T-helper 1 cell (primary cell): ENCODE measurements around the gene PRPF39.

Experiments
- DNase-seq, 5 donors: peaks; one replicate each; pipeline ENCODE4 v3.0.0-alpha.2; 2012 to 2020

PRPF39 gene

DNA sequence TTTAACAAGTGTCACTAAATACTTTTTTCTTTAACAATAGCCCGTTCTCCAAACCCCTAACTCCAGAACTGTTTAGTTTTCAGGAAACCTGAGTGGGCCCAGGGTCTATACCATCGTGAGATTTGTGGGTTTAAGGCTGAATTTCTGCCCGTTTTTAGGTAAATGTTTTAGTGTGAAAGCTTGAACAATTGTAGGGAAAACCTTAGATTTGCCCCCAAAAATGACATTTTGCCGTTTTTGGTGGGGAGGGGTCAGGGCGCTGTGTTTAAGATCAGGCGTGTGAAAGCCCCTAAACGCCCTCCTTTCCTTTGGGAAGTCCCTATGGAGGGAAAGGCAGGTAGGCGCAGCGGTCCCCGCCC, 320 bp upstream of the PRPF39 start:
- DNase-seq = no peak

- DNase-seq = peak in 1 of 5 donors; percentile 12
Measured at GRCh38 chr14:45084946-45085346, 1.0 kb downstream of the PRPF39 start.

- DNase-seq = peak in 1 of 5 donors; percentile 63
Measured at GRCh38 chr14:45089813-45090212, 5.9 kb downstream of the PRPF39 start.

DNA sequence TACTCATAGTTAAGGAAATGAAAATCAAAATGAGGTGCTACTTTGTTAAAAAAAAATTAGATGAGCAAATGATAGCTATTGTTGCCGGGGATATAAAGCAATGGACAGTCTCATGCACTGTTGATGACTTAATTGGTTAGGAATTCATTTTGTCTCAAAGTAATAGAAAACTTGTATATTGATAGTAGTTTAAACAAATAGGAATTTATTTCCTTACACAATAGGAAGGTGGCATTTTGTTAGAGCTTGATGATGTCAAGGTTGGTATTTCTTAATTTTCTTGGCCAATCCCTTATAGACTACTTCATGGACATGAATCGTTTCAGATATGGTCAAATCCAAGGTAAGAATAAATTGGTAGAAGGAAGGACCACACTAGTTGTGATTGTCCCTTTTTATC, 7.8 kb downstream of the PRPF39 start:
- DNase-seq = no peak

GRCh38 chr14:45094275-45094674, 10.4 kb downstream of the PRPF39 start:
- no peak for DNase-seq

- DNase-seq = no peak
Measured at GRCh38 chr14:45095143-45095542, 11.2 kb downstream of the PRPF39 start.

DNA sequence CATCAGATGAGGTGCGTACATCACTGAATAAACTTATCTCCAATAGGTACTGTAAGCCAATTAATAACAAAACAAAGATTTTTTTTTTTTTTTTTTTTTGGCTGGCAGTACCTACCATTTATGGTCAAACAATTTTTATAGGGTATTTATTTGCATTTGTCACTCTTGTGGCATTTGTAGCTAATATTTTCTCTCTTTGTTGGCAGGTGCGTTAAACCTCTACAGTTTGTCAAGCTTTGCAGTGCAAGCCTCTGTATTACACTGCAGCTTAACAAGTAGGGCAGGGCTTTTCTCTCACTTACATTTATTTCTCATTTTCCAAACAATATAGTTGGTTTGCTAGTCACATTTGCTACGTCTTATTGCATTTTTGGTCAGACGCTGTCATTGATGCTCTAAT, 12.3 kb downstream of the PRPF39 start:
- DNase-seq = no peak

DNA sequence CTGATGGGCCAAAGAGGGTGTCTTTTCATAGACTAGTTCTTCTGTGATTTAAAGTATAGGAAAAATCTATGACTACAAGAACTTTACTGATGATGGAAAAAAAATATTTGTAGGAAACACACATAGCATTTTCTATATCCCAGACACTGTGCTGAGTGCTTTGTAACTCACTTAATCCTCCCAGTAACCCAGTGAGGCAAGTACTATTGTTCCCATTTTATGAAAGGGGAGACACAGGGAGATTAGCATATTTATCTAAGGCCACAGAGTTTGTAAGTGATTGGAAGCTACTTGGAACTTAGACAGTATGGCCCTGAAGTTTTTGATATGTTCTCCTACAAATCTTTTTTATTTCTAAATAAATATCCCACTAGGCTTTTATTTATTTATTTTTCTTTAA, 19.9 kb downstream of the PRPF39 start:
- DNase-seq = no peak

GRCh38 chr14:45104561-45104960, 20.6 kb downstream of the PRPF39 start:
- no peak for DNase-seq

GRCh38 chr14:45112896-45113781, 29.2 kb downstream of the PRPF39 start:
- no peak for DNase-seq

DNA sequence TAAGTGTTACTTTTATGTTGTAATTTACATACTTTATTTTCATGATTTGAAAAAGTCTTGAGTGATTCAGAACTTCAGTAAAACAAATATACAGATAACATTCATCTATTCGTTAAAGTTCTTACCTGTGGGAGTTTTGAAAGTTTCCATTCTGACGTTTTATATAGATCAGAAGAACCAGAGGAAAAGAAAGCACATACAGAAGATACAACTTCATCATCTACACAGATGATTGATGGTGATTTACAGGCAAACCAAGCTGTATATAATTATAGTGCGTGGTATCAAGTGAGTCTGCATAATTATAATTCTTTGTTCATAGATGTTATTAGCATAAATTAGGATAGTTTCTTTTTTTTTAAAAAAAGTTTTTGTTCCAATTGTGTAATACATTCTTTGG, 30.4 kb downstream of the PRPF39 start:
- no peak for DNase-seq

- no peak for DNase-seq
Measured at GRCh38 chr14:45118594-45118993, 34.7 kb downstream of the PRPF39 start.

GRCh38 chr14:45120096-45120495, 36.2 kb downstream of the PRPF39 start:
- DNase-seq = no peak

- no peak for DNase-seq
Measured at GRCh38 chr14:45123271-45123670, 39.4 kb downstream of the PRPF39 start.

GRCh38 chr14:45125754-45126153, 41.8 kb downstream of the PRPF39 start:
- no peak for DNase-seq

DNA sequence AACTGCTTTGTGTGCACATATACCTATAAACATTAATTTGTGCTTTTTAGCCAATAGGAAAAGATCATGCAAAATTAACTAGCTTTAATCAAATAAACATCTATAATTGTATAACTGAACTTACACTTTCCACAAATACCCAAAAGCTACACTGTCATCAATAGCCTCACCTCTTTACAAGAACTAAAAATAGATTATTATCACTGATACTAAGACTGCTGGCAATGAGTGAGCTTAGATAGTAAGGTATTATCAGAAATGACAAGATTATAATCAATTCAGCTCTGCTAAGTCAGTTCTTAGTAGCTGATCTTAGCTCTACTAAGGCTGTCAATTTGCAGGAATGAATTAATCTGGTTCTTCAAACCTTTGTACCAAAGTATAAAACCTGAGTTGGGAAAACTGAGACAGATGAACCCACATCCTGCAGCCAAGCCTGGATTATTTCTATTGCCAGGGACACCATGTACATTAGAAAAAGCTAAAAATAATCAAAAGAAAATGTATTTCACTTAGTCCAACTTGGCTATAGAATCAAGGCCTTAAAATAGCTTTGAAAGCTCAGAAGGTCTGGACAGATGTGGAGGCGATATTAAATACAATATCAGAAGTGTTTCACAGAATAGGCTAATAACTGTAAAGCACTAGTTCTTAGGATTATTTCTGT, 45.2 kb downstream of the PRPF39 start:
- no peak for DNase-seq

DNA sequence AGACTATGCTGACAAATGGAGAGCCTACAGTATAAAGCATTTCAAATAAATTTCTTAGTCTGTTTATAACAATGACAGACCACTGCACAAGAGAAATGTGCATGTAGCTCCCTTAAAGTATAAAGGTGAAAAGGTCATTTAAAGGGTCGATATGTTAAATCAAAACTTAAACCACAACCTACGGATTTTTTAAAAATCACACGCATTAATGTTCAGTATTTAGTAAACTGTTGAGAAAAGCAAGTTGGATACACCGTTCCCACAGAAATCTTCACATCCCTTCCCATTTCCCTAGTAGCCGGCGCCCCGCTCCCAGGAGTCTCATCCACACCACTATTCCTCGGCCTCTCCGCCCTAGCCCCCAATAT, 49.8 kb downstream of the PRPF39 start:
- no peak for DNase-seq

DNA sequence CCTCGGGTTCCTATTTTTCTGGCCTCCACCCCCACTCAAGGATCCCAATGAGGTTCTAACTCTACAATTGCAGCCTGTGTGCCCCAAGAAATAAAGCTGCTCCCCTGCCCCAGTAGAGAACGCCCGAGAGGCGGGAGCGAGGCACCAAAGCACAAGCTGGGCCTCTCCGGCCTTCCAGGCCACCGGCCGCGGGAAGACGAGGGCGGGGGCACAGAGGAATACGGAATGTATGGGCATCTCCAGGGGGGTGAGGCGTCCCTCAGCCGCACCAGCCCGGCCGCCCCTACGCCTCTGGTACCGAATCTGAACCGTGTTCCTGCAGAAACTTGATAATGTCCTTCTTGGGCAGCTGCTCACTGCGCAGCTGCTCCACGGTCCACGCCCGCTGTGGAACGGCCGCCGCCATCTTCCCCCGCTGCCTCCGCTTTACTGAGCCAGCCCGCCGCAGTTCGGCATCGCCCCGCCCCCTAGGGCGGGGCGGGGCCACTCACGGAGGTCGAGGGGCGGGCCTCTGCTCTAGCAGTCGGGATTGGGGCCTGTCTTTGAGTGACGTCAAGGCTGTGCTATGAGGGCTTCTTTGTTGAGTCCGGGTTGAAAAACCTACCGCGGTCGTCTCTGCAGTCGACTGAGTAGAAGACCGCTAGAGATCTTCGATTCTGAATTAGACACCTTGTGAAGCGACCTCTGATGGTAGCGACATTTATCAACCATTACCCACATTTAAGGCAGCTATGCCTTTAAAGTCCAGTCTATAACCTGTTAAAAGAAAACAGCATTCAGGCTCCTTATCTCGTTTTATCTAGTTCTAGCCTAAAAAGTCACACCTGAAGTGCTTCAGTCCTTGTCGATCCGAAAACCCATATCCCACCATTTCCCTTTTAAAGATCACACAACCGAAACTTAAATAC, 50.4 kb downstream of the PRPF39 start, which contains the start of gene FKBP3:
FKBP3 (minus strand) TSS at position 431 of the 908 bp plus-strand sequence; CDS start at position 406, 25 bp downstream.
- DNase-seq = peak; percentile 92 to 98 (median 95)

GRCh38 chr14:45135156-45135555, 51.2 kb downstream of the PRPF39 start:
- DNase-seq = no peak

DNA sequence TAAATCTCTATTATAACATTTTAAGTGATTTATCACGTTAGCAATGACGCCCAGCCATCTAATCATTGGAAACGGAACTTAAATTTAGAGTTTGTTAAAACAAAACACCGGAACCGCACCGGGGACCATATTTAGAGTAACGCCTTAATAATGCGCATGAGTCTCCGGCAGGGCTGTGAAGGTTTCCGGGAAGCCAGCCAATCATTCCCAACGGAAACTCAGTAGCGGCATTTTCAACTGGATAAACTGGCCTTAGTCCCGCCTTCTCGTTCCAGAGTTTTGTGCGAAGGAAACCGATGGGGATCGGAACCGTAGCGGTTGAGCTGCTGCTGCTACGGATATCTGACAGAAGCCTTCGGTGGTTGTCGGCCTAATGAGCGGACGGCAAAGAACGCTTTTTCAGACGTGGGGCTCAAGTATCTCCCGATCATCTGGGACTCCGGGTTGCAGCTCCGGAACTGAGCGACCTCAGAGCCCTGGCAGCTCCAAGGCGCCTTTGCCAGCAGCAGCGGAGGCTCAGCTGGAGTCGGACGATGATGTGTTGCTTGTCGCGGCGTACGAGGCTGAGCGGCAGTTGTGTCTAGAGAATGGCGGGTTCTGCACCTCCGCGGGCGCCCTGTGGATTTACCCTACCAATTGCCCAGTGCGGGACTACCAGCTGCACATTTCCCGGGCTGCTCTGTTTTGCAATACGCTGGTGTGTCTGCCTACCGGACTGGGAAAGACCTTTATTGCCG, 51.9 kb downstream of the PRPF39 start, which contains the start of gene FANCM:
FANCM (plus strand) TSS at position 272 of the 737 bp plus-strand sequence; CDS start at position 374, 102 bp downstream.
- peak; percentile 66 to 94 (median 81) for DNase-seq

DNA sequence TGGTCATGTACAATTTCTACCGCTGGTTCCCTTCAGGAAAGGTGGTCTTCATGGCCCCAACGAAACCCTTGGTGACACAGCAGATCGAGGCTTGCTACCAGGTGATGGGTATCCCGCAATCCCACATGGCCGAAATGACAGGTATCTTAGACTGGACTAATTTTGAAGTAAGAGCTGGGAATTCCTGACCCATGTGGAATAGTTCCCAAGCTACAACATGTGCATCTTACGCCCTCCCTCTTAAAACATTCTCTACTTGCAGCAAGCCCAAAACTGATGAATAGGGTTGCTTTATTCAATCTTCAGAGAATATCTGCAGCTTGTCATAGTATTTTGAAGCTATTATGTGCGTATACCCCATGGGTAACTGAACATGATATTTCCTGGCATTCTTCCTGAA, 52.5 kb downstream of the PRPF39 start:
- no peak for DNase-seq

DNA sequence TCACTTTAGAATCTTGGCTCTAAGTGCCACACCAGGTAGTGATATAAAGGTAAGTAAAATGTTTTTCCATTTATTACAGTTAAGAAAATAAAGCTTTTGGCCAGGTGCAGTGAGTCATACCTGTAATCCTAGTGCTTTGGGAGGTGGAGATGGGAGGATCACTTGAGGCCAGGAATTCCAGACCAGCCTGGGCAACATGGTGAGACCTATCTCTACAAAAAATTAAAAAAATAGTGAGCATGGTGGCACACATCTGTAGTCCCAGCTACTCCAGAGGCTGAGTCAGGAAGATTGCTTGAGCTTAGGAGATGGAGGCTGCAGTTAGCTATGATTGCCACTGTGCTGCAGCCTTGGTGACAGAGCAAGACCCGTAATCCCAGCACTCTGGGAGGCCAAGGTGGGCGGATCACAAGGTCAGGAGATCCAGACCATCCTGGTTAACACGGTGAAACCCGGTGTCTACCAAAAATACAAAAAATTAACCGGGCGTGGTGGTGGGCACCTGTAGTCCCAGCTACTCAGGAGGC, 56.8 kb downstream of the PRPF39 start:
- no peak for DNase-seq
